ENCODE measurements around the gene GHRH. TPM values are rescaled to one million over a fixed set of nuclear protein-coding genes. Genes with fewer than 3 reads are reported as not detected.

GHRH gene
- total and polyA plus RNA-seq, 8 donors: not detected

DNA sequence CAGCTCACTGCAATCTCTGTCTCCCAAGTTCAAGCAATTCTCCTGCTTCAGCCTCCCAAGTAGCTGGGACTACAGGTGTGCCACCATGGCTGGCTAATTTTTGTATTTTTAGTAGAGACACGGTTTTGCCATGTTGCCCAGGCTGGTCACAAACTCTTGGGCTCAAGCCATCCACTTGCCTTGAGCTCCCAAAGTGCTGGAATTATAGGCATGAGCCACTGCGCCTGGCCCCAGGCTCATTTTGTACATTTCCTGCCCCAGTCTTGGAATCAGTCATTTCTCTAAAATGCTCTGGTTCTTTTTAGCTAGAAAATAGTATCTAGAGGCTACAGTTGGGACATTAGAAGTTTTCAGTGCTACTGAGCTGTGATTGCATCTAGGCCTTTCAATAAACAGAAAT, 41.4 kb upstream of the GHRH start:
- 79 to 89% (median 86%) methylated on average over 2 of the region's 2 CpGs for WGBS, 5 donors

GRCh38 chr20:37301558-37301957, 39.9 kb upstream of the GHRH start:
- H3K4me3 ChIP-seq: no peak overlapping the region
- peaks cover 27 to 78% (median 65%) of the 10 kb centered on the region in 4 donors for H3K4me1 ChIP-seq
- H3K27me3 ChIP-seq: no peaks in the 10 kb centered on the region
- WGBS, 5 donors: 91 to 100% (median 92%) methylated on average over 3 of the region's 3 CpGs
- peak overlapping the region in 1 of 5 donors; percentile 84 for H3K27ac ChIP-seq
- TF ChIP-seq, protein P1, sequence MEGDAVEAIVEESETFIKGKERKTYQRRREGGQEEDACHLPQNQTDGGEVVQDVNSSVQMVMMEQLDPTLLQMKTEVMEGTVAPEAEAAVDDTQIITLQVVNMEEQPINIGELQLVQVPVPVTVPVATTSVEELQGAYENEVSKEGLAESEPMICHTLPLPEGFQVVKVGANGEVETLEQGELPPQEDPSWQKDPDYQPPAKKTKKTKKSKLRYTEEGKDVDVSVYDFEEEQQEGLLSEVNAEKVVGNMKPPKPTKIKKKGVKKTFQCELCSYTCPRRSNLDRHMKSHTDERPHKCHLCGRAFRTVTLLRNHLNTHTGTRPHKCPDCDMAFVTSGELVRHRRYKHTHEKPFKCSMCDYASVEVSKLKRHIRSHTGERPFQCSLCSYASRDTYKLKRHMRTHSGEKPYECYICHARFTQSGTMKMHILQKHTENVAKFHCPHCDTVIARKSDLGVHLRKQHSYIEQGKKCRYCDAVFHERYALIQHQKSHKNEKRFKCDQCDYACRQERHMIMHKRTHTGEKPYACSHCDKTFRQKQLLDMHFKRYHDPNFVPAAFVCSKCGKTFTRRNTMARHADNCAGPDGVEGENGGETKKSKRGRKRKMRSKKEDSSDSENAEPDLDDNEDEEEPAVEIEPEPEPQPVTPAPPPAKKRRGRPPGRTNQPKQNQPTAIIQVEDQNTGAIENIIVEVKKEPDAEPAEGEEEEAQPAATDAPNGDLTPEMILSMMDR (IDR thresholded peaks at IDR 0.05): no peak
- no peak for TF ChIP-seq POLR2AphosphoS5 (IDR thresholded peaks at IDR 0.05)
- no peak for TF ChIP-seq EP300 (IDR thresholded peaks at IDR 0.05)
- TF ChIP-seq POLR2A (IDR thresholded peaks at IDR 0.05): no peak
- intact Hi-C loops (cut with DNase I; ENCODE audit: low total_unique reads): no loop called here
- H3K36me3 ChIP-seq: peaks cover 14 to 52% (median 39%) of the 10 kb centered on the region in 4 donors
- no peak for DNase-seq
- H3K9me3 ChIP-seq: no peaks in the 10 kb centered on the region

More for the DNA sequence above, 41.4 kb upstream of the GHRH start:
- H3K4me1 ChIP-seq: peaks cover 30 to 78% (median 60%) of the 10 kb centered on the region in 4 donors
- H3K27me3 ChIP-seq: no peaks in the 10 kb centered on the region
- H3K36me3 ChIP-seq: peaks cover 18 to 53% (median 42%) of the 10 kb centered on the region in 4 donors
- no peak for DNase-seq
- peak overlapping the region; percentile 10 to 72 (median 63) for H3K27ac ChIP-seq
- H3K9me3 ChIP-seq: no peaks in the 10 kb centered on the region
- TF ChIP-seq, protein P1 (IDR thresholded peaks at IDR 0.05): no peak
- TF ChIP-seq POLR2AphosphoS5 (IDR thresholded peaks at IDR 0.05): no peak
- no peak overlapping the region for H3K4me3 ChIP-seq
- intact Hi-C loops (cut with DNase I; ENCODE audit: low total_unique reads): no loop called here

- no peak for DNase-seq
- H3K27me3 ChIP-seq: no peaks in the 10 kb centered on the region
- intact Hi-C loops (cut with DNase I; ENCODE audit: low total_unique reads): no loop called here
- H3K27ac ChIP-seq: peak overlapping the region in 1 of 5 donors; percentile 84
- peaks cover 13 to 52% (median 39%) of the 10 kb centered on the region in 4 donors for H3K36me3 ChIP-seq
- H3K9me3 ChIP-seq: no peaks in the 10 kb centered on the region
- TF ChIP-seq EP300 (IDR thresholded peaks at IDR 0.05) (no peak), POLR2A (IDR thresholded peaks at IDR 0.05) (no peak), POLR2AphosphoS5 (IDR thresholded peaks at IDR 0.05) (no peak)
- TF ChIP-seq, protein P1 (IDR thresholded peaks at IDR 0.05): no peak
- H3K4me3 ChIP-seq: no peak overlapping the region
- peaks cover 26 to 78% (median 64%) of the 10 kb centered on the region in 4 donors for H3K4me1 ChIP-seq
- 92 to 99% (median 97%) methylated on average over 9 of the region's 9 CpGs for WGBS, 5 donors
These were observed 39.5 kb upstream of the GHRH start for GRCh38 chr20:37301120-37301519.

- Histone ChIP-seq H3K27ac (peak overlapping the region in 4 of 5 donors; percentile 26 to 84 (median 30)), H3K4me1 (peaks cover 32 to 78% (median 68%) of the 10 kb centered on the region in 4 donors), H3K36me3 (peaks cover 13 to 49% (median 37%) of the 10 kb centered on the region in 4 donors), H3K4me3 (no peak overlapping the region), H3K9me3 (no peaks in the 10 kb centered on the region), H3K27me3 (no peaks in the 10 kb centered on the region)
- 79 to 89% (median 86%) methylated on average over 6 of the region's 6 CpGs for WGBS, 5 donors
- intact Hi-C loops (cut with DNase I; ENCODE audit: low total_unique reads): no loop called here
- no peak for TF ChIP-seq EP300 (IDR thresholded peaks at IDR 0.05)
- TF ChIP-seq, protein P1 (IDR thresholded peaks at IDR 0.05): no peak
- TF ChIP-seq POLR2AphosphoS5 (IDR thresholded peaks at IDR 0.05): no peak
- no peak for TF ChIP-seq POLR2A (IDR thresholded peaks at IDR 0.05)
- DNase-seq: peak in 1 of 2 donors; percentile 50
These were observed 38.3 kb upstream of the GHRH start for GRCh38 chr20:37299718-37300528.

All from stomach (tissue), 9 donors.